Measurements from ENCODE around the gene GATA3. TPM values are rescaled to one million over a fixed set of nuclear protein-coding genes. Genes with fewer than 3 reads are reported as not detected.
A peak's percentile ranks its signal among the peaks of the same experiment; 100 is the strongest.

The GATA3 gene
- total RNA-seq, 3 donors from 2014 or later (not counting 1 experiment from before 2014, with no cell fraction given) = 50.3 to 92.2 (median 68.8) TPM

- Histone ChIP-seq H3K27me3 (ENCODE audit: control insufficient read depth, insufficient read depth, low read length) (no peaks in the 10 kb centered on the region), H3K4me1 (ENCODE audit: control insufficient read depth, insufficient read depth, low read length) (peaks cover 13% of the 10 kb centered on the region), H3K9me3 (ENCODE audit: control insufficient read depth, insufficient read depth, low read length) (no peaks in the 10 kb centered on the region), H3K27ac (ENCODE audit: low read length) (no peak overlapping the region), H3K4me3 (ENCODE audit: low read length) (no peak overlapping the region), H3K36me3 (ENCODE audit: control insufficient read depth, insufficient read depth, low read length) (no peaks in the 10 kb centered on the region)
- WGBS (ENCODE audit: insufficient coverage) = over 99% methylated on average over 12 of the region's 12 CpGs
- Mint-ChIP-seq H3K27ac (no peak overlapping the region), H3K27me3 (ENCODE audit: low read depth in 2 of 2) (no peaks in the 10 kb centered on the region), H3K4me1 (peaks cover 9% of the 10 kb centered on the region in 2 donors), H3K9me3 (no peaks in the 10 kb centered on the region), H3K36me3 (no peaks in the 10 kb centered on the region), H3K4me3 (no peak overlapping the region)
- TF ChIP-seq, protein P1, sequence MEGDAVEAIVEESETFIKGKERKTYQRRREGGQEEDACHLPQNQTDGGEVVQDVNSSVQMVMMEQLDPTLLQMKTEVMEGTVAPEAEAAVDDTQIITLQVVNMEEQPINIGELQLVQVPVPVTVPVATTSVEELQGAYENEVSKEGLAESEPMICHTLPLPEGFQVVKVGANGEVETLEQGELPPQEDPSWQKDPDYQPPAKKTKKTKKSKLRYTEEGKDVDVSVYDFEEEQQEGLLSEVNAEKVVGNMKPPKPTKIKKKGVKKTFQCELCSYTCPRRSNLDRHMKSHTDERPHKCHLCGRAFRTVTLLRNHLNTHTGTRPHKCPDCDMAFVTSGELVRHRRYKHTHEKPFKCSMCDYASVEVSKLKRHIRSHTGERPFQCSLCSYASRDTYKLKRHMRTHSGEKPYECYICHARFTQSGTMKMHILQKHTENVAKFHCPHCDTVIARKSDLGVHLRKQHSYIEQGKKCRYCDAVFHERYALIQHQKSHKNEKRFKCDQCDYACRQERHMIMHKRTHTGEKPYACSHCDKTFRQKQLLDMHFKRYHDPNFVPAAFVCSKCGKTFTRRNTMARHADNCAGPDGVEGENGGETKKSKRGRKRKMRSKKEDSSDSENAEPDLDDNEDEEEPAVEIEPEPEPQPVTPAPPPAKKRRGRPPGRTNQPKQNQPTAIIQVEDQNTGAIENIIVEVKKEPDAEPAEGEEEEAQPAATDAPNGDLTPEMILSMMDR (IDR thresholded peaks at IDR 0.05) = no peak
- ATAC-seq (no peak), DNase-seq (no peak)
- intact Hi-C loops (cut with micrococcal nuclease) = no loop called here
Measured at GRCh38 chr10:8116926-8117493, 62.5 kb downstream of the GATA3 start.

DNA sequence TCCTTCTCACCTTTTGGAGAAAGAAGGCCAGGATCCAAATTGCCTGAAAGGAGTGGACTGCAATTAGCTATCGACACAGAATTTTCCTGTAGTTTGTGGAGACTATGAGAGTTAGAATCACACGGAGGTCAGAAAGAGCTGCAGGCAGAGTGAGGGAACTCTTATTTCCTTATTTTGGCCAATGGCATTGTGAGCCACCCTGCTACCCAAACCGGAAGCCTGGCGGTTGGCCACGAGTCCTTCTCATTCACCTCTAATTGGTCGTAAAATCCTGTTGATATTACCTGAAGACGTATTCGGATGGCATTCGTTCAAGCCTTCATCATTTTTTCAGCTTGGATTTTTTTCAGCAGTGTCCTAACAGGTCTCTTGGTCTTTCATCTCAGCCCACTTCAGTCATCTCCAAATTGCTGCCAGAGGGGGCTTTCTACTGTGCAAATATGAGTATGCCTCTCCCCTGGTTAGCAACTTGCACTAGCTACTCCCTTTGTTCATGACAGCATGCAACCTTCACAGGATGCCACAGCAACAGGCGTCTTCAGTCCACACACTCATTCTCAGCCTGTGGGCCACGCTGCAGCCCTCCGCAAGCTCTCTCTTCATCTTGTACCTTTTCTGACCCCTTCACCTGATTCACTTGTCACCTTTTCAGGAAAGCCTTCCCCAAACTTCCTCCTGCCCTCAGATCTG is 66.9 kb downstream of the GATA3 start:
- Histone ChIP-seq H3K4me1 (ENCODE audit: control insufficient read depth, insufficient read depth, low read length) (peaks cover 14% of the 10 kb centered on the region), H3K4me3 (ENCODE audit: low read length) (no peak overlapping the region), H3K9me3 (ENCODE audit: control insufficient read depth, insufficient read depth, low read length) (no peaks in the 10 kb centered on the region), H3K27me3 (ENCODE audit: control insufficient read depth, insufficient read depth, low read length) (no peaks in the 10 kb centered on the region), H3K27ac (ENCODE audit: low read length) (peak overlapping the region; percentile 9), H3K36me3 (ENCODE audit: control insufficient read depth, insufficient read depth, low read length) (no peaks in the 10 kb centered on the region)
- Mint-ChIP-seq H3K36me3 (no peaks in the 10 kb centered on the region), H3K4me3 (peak overlapping the region; percentile 68), H3K27me3 (ENCODE audit: low read depth in 2 of 2) (no peaks in the 10 kb centered on the region), H3K4me1 (peaks cover 9 to 10% of the 10 kb centered on the region in 2 donors), H3K9me3 (no peaks in the 10 kb centered on the region), H3K27ac (peak overlapping the region in 1 of 2 donors; percentile 48)
- ATAC-seq (peak; percentile 62 to 83 (median 64)), DNase-seq (peak in 1 of 2 donors; percentile 10)
- 57% methylated on average over 12 of the region's 12 CpGs for WGBS (ENCODE audit: insufficient coverage)
- intact Hi-C loops (cut with micrococcal nuclease) = no loop called here
- TF ChIP-seq, protein P1 (IDR thresholded peaks at IDR 0.05) = no peak

DNA sequence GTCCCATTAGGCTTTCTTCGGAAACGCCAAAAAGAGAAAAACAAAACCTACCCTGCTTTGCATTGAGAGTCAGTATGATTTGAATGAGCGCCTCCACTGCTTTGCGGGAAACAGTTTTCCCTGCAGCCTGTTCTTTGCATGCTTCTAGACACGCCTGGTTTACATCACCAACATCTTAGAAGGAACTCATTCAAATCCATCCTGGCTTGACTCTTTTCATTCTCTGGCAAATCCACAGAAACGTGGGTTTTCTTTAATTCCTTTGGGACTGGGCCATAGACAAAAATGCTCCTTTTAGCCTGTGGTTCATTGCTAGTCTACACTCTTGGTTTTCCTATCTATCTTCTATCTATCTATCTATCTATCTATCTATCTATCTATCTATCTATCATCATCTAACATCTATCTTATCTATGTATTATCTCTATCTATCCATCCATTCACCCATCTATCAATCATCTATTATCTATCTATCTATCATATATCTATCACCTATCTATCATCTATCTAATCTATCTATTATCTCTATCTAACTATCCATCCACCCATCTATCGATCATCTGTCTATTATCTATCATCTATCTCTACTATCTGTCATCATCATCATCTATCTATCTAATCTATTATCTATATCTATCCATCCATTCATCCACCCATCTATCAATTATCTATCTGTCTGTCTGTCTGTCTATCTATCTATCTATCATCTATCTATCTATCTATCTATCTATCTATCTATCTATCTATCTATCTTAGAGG is 68.3 kb downstream of the GATA3 start:
- ATAC-seq (no peak), DNase-seq (no peak)
- H3K27ac Mint-ChIP-seq = no peak overlapping the region
- Histone ChIP-seq H3K36me3 (ENCODE audit: control insufficient read depth, insufficient read depth, low read length) (no peaks in the 10 kb centered on the region), H3K27ac (ENCODE audit: low read length) (no peak overlapping the region), H3K4me1 (ENCODE audit: control insufficient read depth, insufficient read depth, low read length) (peaks cover 14% of the 10 kb centered on the region), H3K27me3 (ENCODE audit: control insufficient read depth, insufficient read depth, low read length) (no peaks in the 10 kb centered on the region), H3K4me3 (ENCODE audit: low read length) (no peak overlapping the region), H3K9me3 (ENCODE audit: control insufficient read depth, insufficient read depth, low read length) (no peaks in the 10 kb centered on the region)
- 95% methylated on average over 7 of the region's 7 CpGs for WGBS (ENCODE audit: insufficient coverage)
- H3K9me3 Mint-ChIP-seq = no peaks in the 10 kb centered on the region
- TF ChIP-seq, protein P1 (IDR thresholded peaks at IDR 0.05) = no peak
- intact Hi-C loops (cut with micrococcal nuclease) = no loop called here
- peaks cover 9 to 10% of the 10 kb centered on the region in 2 donors for H3K4me1 Mint-ChIP-seq
- H3K36me3 Mint-ChIP-seq = no peaks in the 10 kb centered on the region
- H3K27me3 Mint-ChIP-seq (ENCODE audit: low read depth in 2 of 2) = no peaks in the 10 kb centered on the region
- H3K4me3 Mint-ChIP-seq = no peak overlapping the region

Data from natural killer cell (primary cell).